ENCODE data around the gene NAPEPLD. TPM values are rescaled to one million over a fixed set of nuclear protein-coding genes. Genes with fewer than 3 reads are reported as not detected.
"Not testable (repeated sequence)": the region's sequence is repeated elsewhere in the genome, so short reads cannot be mapped to it uniquely, and the experiment has no call there.

NAPEPLD gene
- polyA plus RNA-seq, 4 donors: 8.9 to 62.0 (median 18.1) TPM

DNA sequence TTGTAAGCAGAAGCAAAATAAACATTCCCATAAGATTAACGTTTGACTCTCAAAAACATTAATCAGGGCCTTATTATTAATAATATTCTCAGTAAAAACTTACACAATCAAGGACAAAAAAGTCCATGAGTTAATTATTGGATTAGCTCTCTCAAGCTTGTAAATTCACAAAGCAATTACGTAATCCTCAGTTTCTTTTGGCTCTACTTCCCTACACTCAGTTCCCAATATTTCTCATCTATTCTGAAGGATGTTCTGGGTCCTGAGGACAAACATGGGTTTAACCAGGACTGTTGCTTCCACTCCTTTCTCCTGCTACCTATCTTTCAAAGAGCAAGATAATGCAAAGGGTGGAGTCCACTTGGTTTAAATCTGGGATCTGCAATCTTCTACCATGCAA is 89.4 kb downstream of the NAPEPLD start:
- no peaks in the 10 kb centered on the region for H3K9me3 ChIP-seq (ENCODE audit: control insufficient read depth in 2 of 2, insufficient read depth in 1 of 2, low read depth in 1 of 2, low read length in 1 of 2)
- H3K4me3 ChIP-seq (ENCODE audit: low read depth in 1 of 3, low read length in 3 of 3): no peak overlapping the region
- no peaks in the 10 kb centered on the region for H3K4me1 ChIP-seq (ENCODE audit: control insufficient read depth in 3 of 3, insufficient read depth in 2 of 3, low read depth in 1 of 3, low read length in 2 of 3)
- FAIRE-seq (no peak), DNase-seq (no peak)
- H3K27me3 ChIP-seq (ENCODE audit: control insufficient read depth in 3 of 3, insufficient read depth in 3 of 3, low read length in 3 of 3): no peaks in the 10 kb centered on the region
- no peaks in the 10 kb centered on the region for H3K36me3 ChIP-seq (ENCODE audit: control insufficient read depth in 3 of 3, insufficient read depth in 2 of 3, low read depth in 1 of 3, low read length in 3 of 3)
- H3K27ac ChIP-seq (ENCODE audit: low read depth in 1 of 3, low read length in 2 of 3): no peak overlapping the region
- WGBS, 3 donors: 50 to 61% (median 56%) methylated on average over 2 of the region's 2 CpGs

DNA sequence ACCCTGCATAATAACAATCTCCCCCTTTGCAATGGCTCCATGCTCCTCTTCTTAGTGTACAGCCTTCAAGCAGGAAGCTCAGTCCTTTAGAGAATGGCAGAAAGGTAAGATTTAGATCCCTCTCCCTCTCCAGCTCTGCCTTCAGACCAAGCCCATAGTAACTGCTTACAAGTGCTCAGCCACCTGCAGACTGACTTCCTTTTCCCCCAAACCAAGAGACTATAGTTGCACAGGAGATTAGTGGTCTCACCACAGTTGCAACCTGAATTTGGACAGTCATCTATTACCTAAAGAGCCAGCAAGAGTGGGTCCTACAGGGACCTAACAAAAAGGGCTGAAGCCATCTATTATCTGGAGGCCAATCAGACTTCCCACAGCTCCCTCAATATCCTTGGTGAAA is 90.8 kb downstream of the NAPEPLD start:
- Histone ChIP-seq H3K27me3 (ENCODE audit: control insufficient read depth in 3 of 3, insufficient read depth in 3 of 3, low read length in 3 of 3) (no peaks in the 10 kb centered on the region), H3K4me3 (ENCODE audit: low read depth in 1 of 3, low read length in 3 of 3) (no peak overlapping the region), H3K4me1 (ENCODE audit: control insufficient read depth in 3 of 3, insufficient read depth in 2 of 3, low read depth in 1 of 3, low read length in 2 of 3) (no peaks in the 10 kb centered on the region), H3K27ac (ENCODE audit: low read depth in 1 of 3, low read length in 2 of 3) (no peak overlapping the region), H3K36me3 (ENCODE audit: control insufficient read depth in 3 of 3, insufficient read depth in 2 of 3, low read depth in 1 of 3, low read length in 3 of 3) (no peaks in the 10 kb centered on the region), H3K9me3 (ENCODE audit: control insufficient read depth in 2 of 2, insufficient read depth in 1 of 2, low read depth in 1 of 2, low read length in 1 of 2) (no peaks in the 10 kb centered on the region)
- no peak for FAIRE-seq
- DNase-seq: no peak

DNA sequence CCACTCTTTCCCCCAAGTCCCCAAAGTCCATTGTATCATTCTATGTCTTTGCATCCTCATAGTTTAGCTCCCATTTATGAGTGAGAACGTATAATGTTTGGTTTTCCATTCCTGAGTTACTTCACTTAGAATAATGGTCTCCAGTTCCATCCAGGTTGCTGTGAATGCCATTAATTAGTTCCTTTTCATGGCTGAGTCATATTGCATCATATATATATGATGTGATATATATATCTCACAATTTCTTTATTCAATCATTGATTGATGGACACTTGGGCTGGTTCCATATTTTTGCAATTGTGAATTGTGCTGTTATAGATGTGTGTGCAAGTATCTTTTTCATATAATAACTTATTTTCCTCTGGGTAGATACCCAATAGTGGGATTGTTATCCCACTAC is 92.9 kb downstream of the NAPEPLD start:
- not testable (repeated sequence) for H3K27me3 ChIP-seq (ENCODE audit: control insufficient read depth in 3 of 3, insufficient read depth in 3 of 3, low read length in 3 of 3); FAIRE-seq; H3K4me3 ChIP-seq (ENCODE audit: low read depth in 1 of 3, low read length in 3 of 3); H3K27ac ChIP-seq (ENCODE audit: low read depth in 1 of 3, low read length in 2 of 3); H3K36me3 ChIP-seq (ENCODE audit: control insufficient read depth in 3 of 3, insufficient read depth in 2 of 3, low read depth in 1 of 3, low read length in 3 of 3); H3K9me3 ChIP-seq (ENCODE audit: control insufficient read depth in 2 of 2, insufficient read depth in 1 of 2, low read depth in 1 of 2, low read length in 1 of 2); DNase-seq; H3K4me1 ChIP-seq (ENCODE audit: control insufficient read depth in 3 of 3, insufficient read depth in 2 of 3, low read depth in 1 of 3, low read length in 2 of 3)
- 80 to 90% (median 88%) methylated on average over 1 of the region's 1 CpG for whole genome bisulfite sequencing, 3 donors

DNA sequence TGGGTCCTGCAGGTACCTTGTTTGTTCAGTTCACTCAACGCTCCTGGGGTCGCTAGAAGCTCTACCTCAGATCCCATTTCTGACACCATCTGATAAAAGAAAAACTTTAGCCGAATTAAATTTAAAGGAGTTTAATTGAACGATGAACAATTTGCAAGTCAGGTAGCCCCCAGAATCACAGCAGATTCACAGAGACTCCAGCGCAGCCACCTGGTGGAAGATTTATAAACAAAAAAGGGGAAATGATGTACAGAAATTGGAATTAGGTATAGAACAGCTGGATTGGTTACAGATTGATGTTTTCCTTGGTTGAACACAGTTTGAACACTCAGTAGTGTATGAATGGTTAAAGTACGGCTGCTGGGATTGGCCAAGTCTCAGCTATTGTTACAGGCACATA is 97.4 kb downstream of the NAPEPLD start:
- no peaks in the 10 kb centered on the region for H3K36me3 ChIP-seq (ENCODE audit: control insufficient read depth in 3 of 3, insufficient read depth in 2 of 3, low read depth in 1 of 3, low read length in 3 of 3)
- DNase-seq (no peak), FAIRE-seq (no peak)
- H3K27me3 ChIP-seq (ENCODE audit: control insufficient read depth in 3 of 3, insufficient read depth in 3 of 3, low read length in 3 of 3): no peaks in the 10 kb centered on the region
- 90 to 94% (median 91%) methylated on average over 6 of the region's 6 CpGs for WGBS, 3 donors
- no peaks in the 10 kb centered on the region for H3K4me1 ChIP-seq (ENCODE audit: control insufficient read depth in 3 of 3, insufficient read depth in 2 of 3, low read depth in 1 of 3, low read length in 2 of 3)
- H3K27ac ChIP-seq (ENCODE audit: low read depth in 1 of 3, low read length in 2 of 3): no peak overlapping the region
- H3K4me3 ChIP-seq (ENCODE audit: low read depth in 1 of 3, low read length in 3 of 3): no peak overlapping the region
- H3K9me3 ChIP-seq (ENCODE audit: control insufficient read depth in 2 of 2, insufficient read depth in 1 of 2, low read depth in 1 of 2, low read length in 1 of 2): peaks cover 0 to 8% of the 10 kb centered on the region in 2 donors

Other genes with a start within 250 kb of the NAPEPLD start
- 10 to 100 TPM in 1 of 4 donors, under 1 TPM in 2, not detected in 1; 0.27 to 19.9 (median 0.61) TPM for gene LRRC17, start 236.1 kb downstream of the NAPEPLD start, polyA plus RNA-seq
- gene FBXL13, start 74.3 kb downstream of the NAPEPLD start, polyA plus RNA-seq: under 1 TPM in 2 of 4 donors, not detected in 2; 0.10 to 0.38 TPM
- gene ARMC10, start 74.0 kb downstream of the NAPEPLD start, polyA plus RNA-seq: 10 to 100 TPM in 3 of 4 donors, 1 to 10 TPM in 1; 8.9 to 33.5 (median 17.4) TPM
- 10 to 100 TPM; 53.8 to 89.2 (median 60.9) TPM for gene PMPCB, start 148.3 kb upstream of the NAPEPLD start, polyA plus RNA-seq
- 10 to 100 TPM; 22.2 to 36.3 (median 31.2) TPM for gene DNAJC2, start 195.7 kb upstream of the NAPEPLD start, polyA plus RNA-seq
- gene PSMC2, start 198.5 kb upstream of the NAPEPLD start, polyA plus RNA-seq: 100 to 1,000 TPM in 2 of 4 donors, 10 to 100 TPM in 2; 80.0 to 112 (median 101) TPM

Data from small intestine (tissue), 7 donors.